IPS DF 6.9 (cell line): ENCODE data around the gene WWC1.
"Not testable (repeated sequence)": the region's sequence is repeated elsewhere in the genome, so short reads cannot be mapped to it uniquely, and the experiment has no call there.

Experiments
- DNase-seq: peaks from one replicate; pipeline ENCODE4 v3.0.0-alpha.2; 2013; ENCODE audit warnings: low read depth, low spot score
- H3K27ac ChIP-seq: one replicate; pipeline ENCODE4 v1.5.1; 2013; ENCODE audit warnings: low read length, control low read depth
- H3K27me3 ChIP-seq: 2 replicates; pipeline ENCODE4 v1.6.1; 2013; ENCODE audit warnings: mild to moderate bottlenecking, low read length; ENCODE audit not compliant: control insufficient read depth, insufficient read depth
- H3K36me3 ChIP-seq: 2 replicates; pipeline ENCODE4 v1.6.1; 2013; ENCODE audit warnings: low read length; ENCODE audit not compliant: control insufficient read depth, insufficient read depth
- H3K4me1 ChIP-seq: 2 replicates; pipeline ENCODE4 v1.6.1; 2013; ENCODE audit warnings: low read length; ENCODE audit not compliant: control insufficient read depth, insufficient read depth
- H3K4me3 ChIP-seq: 2 replicates; pipeline ENCODE4 v1.5.1; 2013; ENCODE audit warnings: mild to moderate bottlenecking, low read length
- H3K9me3 ChIP-seq: 2 replicates; pipeline ENCODE4 v1.6.1; 2013; ENCODE audit warnings: low read length, inconsistent platforms; ENCODE audit not compliant: control insufficient read depth, insufficient read depth
- WGBS: extraction: QIAGEN DNeasy Blood & Tissue Kit; methylation state at CpG from one replicate; pipeline ENCODE4 v1.1.7; 2013; ENCODE audit warnings: mixed read lengths, missing lambda C conversion rate; ENCODE audit not compliant: insufficient read length, insufficient coverage; 5-methylcytosine and 5-hydroxymethylcytosine counted together

WWC1 gene

DNA sequence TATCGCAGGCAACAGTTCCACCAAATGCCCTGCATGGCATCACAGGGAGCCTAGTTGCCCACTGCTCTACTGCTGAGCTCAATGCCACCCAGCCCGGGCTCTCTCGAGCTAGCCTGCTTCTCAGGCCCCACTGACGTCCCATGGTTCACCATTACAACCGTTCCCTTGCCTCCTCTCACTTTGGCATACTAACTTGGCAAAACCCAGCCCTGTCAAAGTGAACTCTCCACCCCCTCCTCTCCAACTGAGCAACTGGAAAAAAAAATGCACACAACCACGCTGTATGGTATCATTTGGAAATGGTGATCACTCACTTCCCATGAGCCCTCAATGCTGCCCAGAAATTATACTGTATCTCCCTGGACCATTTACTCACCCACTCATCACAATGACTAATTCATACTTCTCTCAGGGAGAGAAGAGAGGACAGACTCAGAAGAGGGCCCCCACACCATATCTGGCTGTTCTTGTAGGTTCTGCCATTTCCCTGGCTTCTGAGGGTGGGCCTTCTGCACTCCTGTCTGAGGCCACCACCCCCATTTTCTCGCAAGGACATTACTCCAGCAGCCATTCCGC is 143.4 kb downstream of the WWC1 start:
- H3K4me1 ChIP-seq, result no peaks in the 10 kb centered on the region
- no CpG with 5 or more reads among the region's 8 CpGs for WGBS
- no peak for DNase-seq
- H3K9me3 ChIP-seq, result no peaks in the 10 kb centered on the region
- H3K36me3 ChIP-seq, result peaks cover 5% of the 10 kb centered on the region; the same call in 1 of the 2 replicates
- no peak overlapping the region for H3K27ac ChIP-seq
- H3K4me3 ChIP-seq, result no peak overlapping the region
- no peaks in the 10 kb centered on the region for H3K27me3 ChIP-seq

DNA sequence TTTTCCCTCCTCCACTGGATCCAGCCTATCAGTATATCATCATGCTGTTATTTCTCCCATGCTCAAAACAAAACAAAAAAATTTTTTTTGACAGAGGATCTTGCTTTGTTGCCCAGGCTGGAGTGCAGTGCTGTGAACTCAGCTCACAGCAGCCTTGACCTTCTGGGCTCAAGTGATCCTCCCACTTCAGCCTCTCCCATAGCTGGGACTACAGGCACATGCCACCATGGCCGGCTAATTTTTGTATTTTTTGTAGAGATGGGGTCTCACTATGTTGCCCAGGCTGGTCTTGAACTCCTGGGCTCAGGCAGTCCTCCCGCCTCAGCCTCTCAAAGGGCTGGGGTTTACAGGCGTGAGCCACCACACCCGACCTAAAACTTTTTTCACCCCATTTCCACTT is 143.9 kb downstream of the WWC1 start:
- not testable (repeated sequence) for H3K9me3 ChIP-seq, H3K27ac ChIP-seq, H3K4me3 ChIP-seq, DNase-seq, H3K36me3 ChIP-seq, H3K27me3 ChIP-seq, H3K4me1 ChIP-seq
- no CpG with 5 or more reads among the region's 4 CpGs for WGBS

- no peaks in the 10 kb centered on the region for H3K27me3 ChIP-seq
- no CpG with 5 or more reads among the region's 5 CpGs for WGBS
- peaks cover 6% of the 10 kb centered on the region for H3K36me3 ChIP-seq
Observed at GRCh38 chr5:168438349-168438748, 146.9 kb downstream of the WWC1 start.

DNA sequence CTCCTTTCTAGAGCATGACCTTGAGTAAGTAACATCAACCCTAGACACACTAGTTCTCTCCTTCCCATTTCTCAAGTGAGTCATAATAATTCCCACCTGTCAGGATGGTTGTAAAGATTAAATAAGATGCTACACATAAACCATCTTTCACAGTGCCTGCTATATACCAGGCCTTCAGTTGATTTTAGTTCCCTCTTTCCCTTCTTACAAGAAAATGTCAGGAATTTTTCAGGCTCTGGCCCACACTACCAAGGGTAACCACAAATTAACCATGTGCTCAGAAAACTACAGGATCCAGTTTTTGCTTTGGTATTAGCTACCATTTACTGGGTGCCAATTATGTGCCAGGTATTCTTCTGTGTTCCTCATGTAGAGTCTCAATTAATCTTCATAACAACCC is 152.1 kb downstream of the WWC1 start:
- no peak for DNase-seq
- Histone ChIP-seq H3K9me3 (no peaks in the 10 kb centered on the region), H3K27ac (no peak overlapping the region), H3K4me3 (no peak overlapping the region), H3K4me1 (no peaks in the 10 kb centered on the region), H3K36me3 (peaks cover 13% of the 10 kb centered on the region), H3K27me3 (no peaks in the 10 kb centered on the region)

More at GRCh38 chr5:168438349-168438748, 146.9 kb downstream of the WWC1 start:
- H3K27ac ChIP-seq, result no peak overlapping the region
- no peak for DNase-seq
- H3K9me3 ChIP-seq, result no peaks in the 10 kb centered on the region
- no peak overlapping the region for H3K4me3 ChIP-seq
- no peaks in the 10 kb centered on the region for H3K4me1 ChIP-seq

GRCh38 chr5:168443950-168444700 is 152.7 kb downstream of the WWC1 start:
- no peak for DNase-seq
- Histone ChIP-seq H3K27me3 (no peaks in the 10 kb centered on the region), H3K36me3 (peaks cover 13% of the 10 kb centered on the region), H3K4me1 (no peaks in the 10 kb centered on the region), H3K27ac (no peak overlapping the region), H3K4me3 (no peak overlapping the region), H3K9me3 (no peaks in the 10 kb centered on the region)
- no CpG with 5 or more reads among the region's 4 CpGs for WGBS

- Histone ChIP-seq H3K36me3 (peaks cover 8% of the 10 kb centered on the region; the same call in 1 of the 2 replicates), H3K27me3 (no peaks in the 10 kb centered on the region), H3K27ac (no peak overlapping the region), H3K4me3 (no peak overlapping the region), H3K4me1 (no peaks in the 10 kb centered on the region), H3K9me3 (no peaks in the 10 kb centered on the region)
- WGBS, result no CpG with 5 or more reads among the region's 10 CpGs
- DNase-seq, result no peak
Observed at GRCh38 chr5:168446983-168447619, 155.7 kb downstream of the WWC1 start.

DNA sequence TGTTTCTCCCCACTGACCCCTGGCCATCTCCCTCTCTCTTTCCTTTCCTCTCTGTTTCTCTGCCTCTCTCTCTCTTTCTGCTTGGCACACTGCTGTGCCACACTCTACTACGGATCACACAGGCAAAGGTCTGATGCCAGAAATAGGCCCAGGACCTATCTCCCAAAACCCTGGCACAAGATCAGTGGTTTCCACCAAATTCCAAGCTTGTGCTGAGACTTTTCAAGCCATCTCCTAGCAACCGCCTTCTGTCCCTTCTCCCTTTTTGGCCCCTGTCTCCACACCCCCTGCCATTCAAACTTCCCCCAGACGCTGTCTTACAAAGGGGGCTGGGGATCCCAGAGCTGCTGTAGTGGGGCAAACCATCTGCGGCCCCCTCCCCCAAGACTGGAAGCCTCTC is 156.4 kb downstream of the WWC1 start:
- Histone ChIP-seq H3K36me3 (peaks cover 8% of the 10 kb centered on the region; the same call in 1 of the 2 replicates), H3K9me3 (no peaks in the 10 kb centered on the region), H3K4me3 (no peak overlapping the region), H3K27me3 (no peaks in the 10 kb centered on the region), H3K27ac (no peak overlapping the region), H3K4me1 (no peaks in the 10 kb centered on the region)
- no peak for DNase-seq
- WGBS, result no CpG with 5 or more reads among the region's 4 CpGs

DNA sequence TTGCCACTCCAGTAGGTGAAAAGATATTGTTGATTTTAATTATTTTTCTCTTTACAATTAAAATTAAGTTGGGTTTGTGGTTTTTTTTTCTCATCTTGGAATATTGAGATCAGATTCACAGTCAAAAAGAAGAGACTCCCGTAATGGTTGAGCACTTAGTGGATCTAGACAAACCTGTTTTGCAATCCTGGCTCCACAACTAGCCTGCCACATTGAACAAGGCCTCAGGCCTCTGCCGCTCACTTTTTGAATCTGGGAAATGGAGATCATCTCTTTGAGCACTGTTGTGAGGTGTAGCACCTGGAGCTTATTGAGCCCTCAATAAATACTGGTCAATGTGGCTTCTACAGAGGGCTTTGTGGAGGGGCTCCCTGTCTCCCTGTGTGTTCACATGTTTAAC is 157.7 kb downstream of the WWC1 start:
- no peak overlapping the region for H3K27ac ChIP-seq
- no peak overlapping the region for H3K4me3 ChIP-seq
- no peaks in the 10 kb centered on the region for H3K27me3 ChIP-seq
- WGBS, result no CpG with 5 or more reads among the region's 2 CpGs
- no peaks in the 10 kb centered on the region for H3K4me1 ChIP-seq
- H3K9me3 ChIP-seq, result no peaks in the 10 kb centered on the region
- peaks cover 4% of the 10 kb centered on the region; the same call in 1 of the 2 replicates for H3K36me3 ChIP-seq
- no peak for DNase-seq

DNA sequence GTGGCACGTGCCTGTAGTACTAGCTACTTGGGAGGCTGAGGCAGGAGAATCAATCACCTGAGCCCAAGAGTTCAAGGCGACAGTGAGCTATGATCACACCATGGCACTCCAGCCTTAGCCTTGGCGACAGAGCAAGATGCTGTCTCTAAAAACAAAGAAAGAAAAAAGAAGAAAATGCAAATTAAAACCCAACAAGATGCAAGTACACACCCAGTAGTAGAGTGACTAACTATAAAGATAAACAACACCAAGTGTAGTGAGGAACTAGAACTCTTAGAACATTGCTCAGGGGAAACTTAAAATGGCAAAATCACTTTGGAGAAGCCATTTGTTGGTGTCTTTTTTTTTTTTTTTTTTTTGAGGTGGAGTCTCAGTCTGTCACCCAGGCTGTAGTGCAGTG is 160.1 kb downstream of the WWC1 start:
- Histone ChIP-seq H3K27ac (no peak overlapping the region), H3K36me3 (0 out of 2 replicates have a peak, but pooled peaks cover 3% of the 10 kb centered on the region), H3K9me3 (no peaks in the 10 kb centered on the region), H3K27me3 (no peaks in the 10 kb centered on the region), H3K4me1 (no peaks in the 10 kb centered on the region), H3K4me3 (no peak overlapping the region)
- DNase-seq, result no peak
- WGBS, result no CpG with 5 or more reads among the region's 3 CpGs

- peaks cover 7% of the 10 kb centered on the region; the same call in 1 of the 2 replicates for H3K36me3 ChIP-seq
- no peak for DNase-seq
- no CpG with 5 or more reads among the region's 12 CpGs for WGBS
- no peak overlapping the region for H3K4me3 ChIP-seq
- H3K9me3 ChIP-seq, result no peaks in the 10 kb centered on the region
- no peaks in the 10 kb centered on the region for H3K4me1 ChIP-seq
- H3K27ac ChIP-seq, result no peak overlapping the region
- no peaks in the 10 kb centered on the region for H3K27me3 ChIP-seq
Observed at GRCh38 chr5:168455201-168455600, 163.8 kb downstream of the WWC1 start.
